CD4-positive, alpha-beta T cell treated with Interferon alpha-2 for 1 hour (primary cell): ENCODE data around the gene USP32.
"Not testable (repeated sequence)": the region's sequence is repeated elsewhere in the genome, so short reads cannot be mapped to it uniquely, and the experiment has no call there.

ENCODE experiments used
- DNase-seq, 2 donors: peaks; one replicate each; pipeline ENCODE4 v3.0.0-alpha.2; 2020 to 2022

The USP32 gene

DNA sequence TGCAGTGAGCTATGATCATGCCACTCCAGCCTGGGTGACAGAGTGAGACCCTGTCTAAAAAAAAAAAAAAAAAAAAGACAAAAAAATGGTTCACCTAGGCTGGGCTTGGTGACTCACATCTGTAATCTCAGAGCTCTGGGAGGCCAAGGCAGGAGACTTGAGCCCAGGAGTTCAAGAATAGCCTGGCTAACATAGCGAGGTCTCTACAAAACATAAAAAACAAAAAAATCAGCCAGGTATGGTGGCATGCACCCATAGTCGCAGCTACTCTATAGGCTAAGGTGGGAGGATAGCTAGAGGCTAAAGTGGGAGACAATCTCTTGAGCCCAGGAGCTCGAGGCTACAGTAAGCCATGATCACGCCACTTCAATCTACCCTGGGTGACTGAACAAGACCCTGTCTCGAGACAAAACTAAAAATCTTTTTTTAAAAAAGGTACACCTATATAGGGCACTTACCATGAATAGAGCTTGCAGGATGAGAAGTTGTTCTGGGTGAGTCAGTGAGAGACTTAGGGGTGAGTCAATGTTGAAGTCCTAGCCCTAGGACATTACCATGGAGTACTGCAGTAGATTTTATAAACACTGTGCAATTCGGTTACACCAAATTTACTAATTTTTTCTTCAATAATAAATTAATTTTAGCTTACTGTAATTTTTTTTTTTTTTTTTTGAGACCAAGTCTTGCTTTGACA lies 19.0 kb downstream of the USP32 start:
- DNase-seq = no peak

DNA sequence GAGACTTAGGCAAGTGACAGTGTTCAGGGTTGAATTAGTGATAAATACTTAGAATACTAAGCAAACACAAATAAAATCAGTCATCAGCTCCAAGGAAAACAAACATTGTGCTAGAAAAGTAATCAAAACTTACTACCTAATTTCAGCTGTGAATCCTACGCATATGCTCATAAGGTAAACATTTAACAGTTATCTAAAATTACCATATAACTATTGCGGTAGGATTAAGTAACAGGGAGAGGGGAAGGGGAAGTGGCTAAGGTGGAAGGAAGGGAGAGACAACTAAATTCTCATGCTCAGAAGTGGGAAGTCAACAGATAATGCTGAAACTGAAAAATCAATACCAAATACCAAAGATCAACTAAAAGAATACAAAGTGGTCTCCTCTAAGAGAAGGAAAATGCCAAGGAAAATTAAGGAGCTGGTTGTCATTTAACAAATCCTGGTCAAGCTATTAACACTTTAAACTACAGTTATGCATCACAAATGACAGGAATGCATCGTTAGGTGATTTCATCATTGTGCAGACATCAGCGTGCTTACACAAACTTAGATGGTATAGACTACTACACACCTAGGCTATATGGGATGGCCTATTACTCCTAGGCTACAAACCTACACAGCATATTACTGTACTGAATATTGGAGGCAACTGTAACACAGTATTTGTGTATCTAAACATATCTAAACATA lies 20.0 kb downstream of the USP32 start:
- DNase-seq = no peak

DNA sequence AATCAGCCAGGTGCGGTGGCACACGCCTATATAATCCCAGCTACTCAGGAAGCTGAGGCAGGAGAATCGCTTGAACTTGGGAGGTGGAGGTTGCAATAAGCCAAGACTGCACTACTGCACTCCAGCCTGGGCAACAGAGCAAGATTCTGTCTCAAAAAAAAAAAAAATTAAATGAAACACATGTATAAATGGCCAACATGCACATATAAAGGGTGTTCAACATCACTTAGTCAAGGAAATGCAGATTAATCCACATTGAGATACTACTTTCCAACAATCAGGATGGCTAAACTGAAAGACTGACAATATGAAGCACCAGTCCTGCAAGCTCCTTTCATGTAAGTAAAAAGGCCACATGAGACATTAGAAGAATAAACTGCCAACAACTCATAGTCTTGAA lies 20.5 kb downstream of the USP32 start:
- no peak for DNase-seq

DNA sequence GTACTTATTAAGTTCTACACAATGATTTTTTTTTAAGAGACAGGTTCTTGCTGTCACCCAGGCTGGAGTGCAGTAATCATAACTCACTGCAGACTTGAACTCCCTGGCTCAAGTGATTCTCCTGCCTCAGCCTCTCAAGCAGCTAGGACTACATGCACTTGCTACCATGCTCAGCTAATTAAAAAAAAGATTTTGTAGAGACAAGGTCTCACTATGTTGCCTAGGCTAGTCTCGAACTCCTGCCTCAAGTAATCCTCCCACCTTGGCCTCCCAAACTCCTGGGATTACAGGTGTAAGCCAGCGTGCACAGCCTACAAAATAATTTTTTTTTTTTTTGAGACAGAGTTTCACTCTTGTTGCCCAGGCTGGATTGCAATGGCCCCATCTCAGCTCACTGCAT lies 22.2 kb downstream of the USP32 start:
- DNase-seq = no peak

DNA sequence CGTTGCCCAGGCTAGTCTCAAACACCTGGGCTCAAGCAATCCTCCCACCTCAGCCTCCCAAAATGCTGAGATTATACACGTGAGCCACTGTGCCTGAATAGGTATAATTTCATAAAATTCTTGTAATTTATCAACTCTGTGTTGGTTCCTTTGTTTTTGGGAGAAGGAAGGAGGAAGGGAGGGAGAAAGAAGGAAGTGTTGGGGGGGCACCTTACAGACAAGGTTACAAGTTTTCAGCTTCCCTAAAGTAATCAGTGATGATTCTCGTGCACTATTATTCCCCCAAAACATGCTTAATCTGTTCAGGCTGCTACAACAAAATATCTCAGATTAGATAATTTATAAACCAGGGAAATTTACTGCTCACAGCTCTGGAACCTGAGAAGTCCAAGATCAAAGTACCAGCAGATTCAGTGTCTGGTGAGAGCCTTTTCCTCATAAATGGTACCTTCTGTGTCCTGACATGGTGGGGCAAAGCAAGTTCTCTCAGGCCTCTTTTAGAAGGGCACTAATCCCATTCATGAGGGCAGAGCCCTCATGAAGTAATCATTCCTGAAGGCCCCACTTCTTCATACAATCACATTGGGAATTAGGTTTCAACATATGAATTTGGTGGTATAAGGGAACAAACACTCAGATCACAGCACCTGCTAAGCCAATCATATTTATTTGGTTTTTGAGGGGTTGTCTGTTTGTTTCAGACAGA lies 28.1 kb downstream of the USP32 start:
- DNase-seq = no peak

DNA sequence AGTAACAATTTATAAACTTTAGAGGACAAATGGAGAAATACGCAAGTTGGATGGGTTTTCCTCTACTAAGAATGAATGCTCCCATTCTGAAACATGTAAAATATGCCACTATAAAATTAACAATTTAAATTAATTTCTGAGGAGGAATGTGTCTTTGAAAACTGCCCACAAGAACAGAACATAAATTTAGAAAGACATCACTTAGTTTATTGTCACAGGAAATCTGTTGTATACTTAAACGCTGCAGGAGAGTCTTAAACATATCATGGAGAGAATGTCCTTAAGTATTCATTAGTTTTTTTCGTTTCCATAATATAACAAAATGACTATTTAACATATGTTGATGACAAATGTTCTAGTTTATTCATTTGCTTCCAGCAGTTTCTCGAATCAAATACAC lies 29.6 kb downstream of the USP32 start:
- DNase-seq = no peak

DNA sequence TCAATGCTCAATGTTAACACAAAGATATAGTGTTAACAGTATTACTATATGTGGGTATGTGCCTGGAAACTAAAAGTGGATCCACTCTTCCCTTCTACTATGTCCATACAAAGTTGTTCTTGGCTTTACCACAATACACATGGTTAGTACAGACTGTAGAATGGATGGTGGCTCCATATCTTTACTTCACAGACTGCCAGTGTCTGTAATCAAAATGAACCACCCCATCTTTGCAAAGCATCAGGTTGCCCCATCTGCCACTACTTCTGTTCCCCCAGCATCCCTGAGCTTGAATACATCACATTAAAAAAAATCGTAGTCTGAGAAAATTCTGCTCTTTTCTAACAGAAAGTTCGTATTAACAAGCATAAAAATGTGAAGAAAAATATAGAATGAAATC lies 30.0 kb downstream of the USP32 start:
- no peak for DNase-seq

DNA sequence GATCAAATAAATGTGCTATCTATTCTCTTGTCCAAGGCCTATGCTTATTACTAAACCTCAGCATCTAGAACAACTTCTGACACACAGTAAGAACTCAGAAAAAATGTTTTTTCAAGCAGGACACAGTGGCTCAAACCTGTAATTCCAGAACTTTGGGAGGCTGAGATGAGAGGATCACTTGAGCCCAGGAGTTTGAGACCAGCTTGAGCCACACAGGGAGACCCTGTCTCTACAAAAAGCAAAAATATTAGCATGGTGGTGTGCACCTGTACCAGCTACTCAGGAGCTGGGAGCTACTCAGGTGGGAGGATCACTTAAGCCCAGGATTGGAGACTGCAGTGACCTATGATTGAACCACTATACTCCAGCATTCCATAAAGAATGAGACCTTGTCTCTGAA lies 32.5 kb downstream of the USP32 start:
- no peak for DNase-seq

DNA sequence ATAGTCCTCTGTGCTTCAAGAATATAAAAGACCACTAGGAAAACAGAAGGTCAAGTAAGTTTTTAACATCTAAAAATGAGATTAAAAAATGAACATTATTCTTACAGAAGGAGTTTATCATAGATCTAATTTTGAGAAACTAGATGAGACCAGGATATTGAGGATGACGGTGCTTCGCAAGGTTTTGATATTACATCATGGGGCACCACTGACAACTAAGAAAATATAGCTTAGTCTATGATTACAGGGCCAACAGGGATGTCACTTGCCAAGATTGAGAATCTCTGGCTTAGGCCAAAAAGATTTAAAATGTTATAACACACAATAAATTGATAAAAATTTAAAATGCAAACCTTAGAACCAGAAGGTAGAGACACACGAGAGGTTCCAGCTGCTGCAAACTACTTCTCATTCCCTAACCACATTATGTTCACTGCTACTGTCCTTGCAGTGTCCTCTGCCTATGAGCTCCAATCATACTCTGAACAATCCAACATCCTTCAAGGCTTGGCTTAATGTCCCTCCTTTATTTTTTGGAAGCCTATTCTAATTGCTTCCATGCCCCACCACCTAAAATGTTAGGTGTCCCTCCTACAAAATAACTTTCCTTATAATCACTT lies 33.2 kb downstream of the USP32 start:
- DNase-seq = no peak

DNA sequence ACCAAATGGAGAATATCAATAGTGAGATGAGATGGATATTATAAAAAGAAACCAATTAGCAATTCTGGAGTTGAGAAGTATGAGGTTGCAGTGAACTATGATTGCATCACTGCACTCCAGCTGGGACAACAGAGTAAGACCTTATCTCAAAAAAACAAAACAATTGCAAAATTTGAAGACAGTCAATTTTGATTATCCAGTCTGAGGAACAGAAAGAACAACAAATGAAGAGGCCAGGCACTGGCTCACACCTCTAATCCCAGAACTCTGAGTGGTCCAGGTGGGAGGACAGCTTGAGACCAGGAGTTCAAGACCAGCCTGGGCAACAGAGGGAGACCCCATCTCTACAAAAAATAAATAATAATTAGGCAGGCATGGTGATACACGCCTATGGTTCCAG lies 35.0 kb downstream of the USP32 start:
- no peak for DNase-seq

DNA sequence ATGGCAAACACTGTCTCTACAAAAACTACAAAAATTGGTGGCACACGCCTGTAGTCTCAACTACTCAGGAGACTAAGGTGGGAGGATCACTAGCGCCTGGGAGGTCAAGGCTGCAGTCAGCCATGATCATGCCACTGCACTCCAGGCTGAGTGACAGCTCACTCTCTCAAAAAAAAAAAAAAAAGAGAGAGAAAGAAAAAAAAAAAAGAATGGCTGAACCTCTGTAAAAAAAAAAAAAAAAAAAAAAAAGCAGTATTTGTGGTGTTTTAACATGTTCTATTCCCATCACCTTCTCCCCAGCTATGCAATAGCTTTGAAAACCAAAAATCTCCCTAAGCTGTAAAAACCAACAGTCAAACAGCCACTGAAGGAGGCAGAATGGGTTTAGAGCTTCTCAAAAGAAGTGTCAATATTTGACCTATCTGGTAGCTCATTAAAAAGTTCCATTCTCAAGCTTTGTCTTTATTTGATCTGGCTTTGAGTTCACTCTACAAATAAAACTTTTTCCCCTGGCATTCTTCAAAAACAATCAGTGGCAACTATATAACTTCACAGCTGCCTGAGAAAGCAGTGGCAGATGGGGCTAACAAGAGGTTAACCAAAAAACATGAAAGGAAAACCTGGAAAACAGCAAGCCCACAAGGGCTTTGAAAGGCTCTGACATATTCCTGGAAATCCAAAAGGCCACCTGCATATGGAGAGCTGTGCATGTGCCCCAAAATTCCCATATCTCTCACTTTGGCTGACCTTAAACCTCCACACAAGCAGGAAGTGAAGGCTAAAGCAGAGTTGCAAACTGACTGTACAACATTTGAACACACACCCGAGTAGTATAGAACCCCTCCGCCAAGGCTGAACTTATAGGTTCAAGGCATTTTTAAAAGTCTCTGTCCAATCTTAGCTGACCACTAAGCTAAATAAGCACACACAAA lies 36.0 kb downstream of the USP32 start:
- DNase-seq = no peak

DNA sequence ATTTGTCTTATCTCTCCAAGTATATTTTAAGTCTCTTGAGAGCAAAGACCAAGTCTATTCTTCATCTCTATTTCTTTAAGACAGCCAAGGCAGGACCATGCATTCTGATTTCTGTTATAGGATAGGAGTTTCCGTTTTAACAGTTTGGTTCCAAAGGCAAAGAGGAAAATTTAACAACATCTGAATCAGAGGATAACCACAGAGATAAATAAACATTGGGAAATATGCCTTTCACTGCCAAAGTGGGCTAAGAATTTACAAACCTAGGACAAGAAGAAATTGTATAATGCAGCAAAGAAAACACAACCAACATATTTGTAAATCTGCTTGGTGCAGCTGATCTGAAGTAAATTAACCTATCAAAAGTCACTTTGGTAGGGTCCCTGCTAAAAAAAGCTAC lies 37.7 kb downstream of the USP32 start:
- no peak for DNase-seq

DNA sequence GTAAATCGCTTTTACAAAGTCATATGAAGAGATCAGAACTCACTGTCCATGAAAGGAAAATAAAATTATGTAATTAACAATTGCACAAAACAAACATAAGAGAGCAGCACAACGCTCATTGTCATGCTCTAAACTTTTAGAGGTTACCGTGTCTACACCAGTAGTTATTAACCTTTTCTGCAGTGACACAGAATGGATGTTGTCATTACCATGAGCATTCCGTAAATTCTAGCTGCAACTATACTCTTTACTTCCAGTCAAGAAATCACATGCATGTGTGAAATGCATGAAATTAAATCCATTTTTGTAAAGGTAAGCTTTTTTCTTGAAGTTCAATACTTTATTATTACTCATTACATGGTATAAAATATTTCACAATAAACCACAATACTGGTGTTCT lies 38.2 kb downstream of the USP32 start:
- no peak for DNase-seq

DNA sequence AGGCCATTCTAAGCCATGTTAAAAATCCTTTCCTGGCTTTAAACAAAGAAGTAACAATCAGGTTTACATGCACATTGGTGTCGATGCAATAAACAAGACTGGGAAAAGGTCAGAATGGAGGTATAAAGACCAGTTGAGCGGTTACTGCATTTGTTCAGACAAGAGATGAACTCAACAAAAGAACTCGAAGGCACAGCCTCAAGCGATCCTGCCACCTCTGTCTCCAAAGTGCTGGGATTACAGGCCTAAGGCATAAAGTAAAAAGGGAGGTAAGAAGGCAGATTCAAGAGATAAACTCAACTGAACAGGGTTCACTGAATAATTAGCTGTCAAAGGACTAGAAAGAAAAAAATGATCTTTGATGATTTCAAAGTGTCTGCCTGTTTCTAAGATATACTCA lies 39.4 kb downstream of the USP32 start:
- DNase-seq = no peak

DNA sequence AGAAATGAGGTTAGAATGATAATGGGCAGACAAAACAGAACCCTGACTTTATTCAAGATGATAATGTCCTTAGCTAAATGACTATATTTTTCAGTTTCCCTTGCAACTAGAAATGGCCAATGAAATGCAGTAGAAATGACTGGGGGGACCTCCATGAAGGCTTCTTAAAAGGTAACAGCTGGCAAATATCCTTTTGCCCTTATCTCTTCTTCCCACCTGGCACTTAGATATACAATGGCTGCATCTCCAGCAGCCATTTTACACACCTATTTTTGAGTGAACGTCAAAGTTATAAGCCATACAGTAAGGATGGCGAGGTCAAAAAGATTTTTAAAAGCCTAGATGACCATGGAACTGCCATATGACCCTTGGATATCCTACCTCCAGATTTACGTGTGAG lies 39.9 kb downstream of the USP32 start:
- no peak for DNase-seq

DNA sequence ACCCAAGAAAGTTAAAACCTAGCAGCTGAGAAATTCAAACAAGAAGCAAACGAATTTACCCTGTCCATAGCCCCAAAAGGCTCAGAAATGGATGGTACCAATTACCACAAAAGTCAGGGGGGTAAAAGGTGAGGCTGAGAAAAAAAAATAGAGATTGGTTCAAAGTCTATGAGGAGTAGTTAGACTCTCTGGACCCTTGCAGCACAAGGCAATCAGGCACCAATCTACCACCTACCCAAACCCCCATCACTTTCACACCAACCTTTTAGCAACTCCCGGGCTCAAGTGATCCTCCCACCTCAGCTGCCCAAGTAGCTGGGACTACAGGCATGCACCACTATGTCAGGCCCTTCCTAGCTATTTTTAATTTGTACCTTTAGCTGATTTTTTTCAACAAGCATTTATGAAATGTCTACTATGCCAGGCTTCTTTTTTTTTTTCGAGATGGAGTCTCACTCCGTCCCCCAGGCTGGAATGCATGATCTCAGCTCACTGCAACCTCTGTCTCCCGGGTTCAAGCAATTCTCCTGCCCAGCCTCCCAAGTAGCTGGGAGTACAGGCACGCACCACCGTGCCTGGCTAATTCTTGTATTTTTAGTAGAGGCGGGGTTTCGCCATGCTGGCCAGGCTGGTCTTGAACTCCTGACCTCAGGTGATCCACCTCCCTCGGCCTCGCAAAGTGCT lies 40.8 kb downstream of the USP32 start:
- no peak for DNase-seq

DNA sequence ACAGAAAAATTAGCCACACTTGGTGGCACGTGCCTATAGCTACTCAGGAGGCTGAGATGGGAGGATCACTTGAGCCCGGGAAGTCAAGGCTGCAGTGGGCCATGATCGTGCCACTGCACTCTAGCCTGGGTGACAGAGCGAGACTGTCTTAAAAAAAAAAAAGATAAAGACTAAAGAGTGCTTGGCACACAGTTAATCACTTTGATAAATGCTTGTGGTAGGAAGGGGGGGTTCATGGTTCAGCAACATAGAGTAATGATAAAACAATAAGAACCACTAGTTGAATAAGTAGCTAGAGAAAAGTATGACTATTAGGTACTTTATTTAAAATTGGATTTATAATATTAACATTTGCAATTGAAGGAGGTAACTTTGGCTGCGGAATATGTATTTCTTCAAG lies 43.3 kb downstream of the USP32 start:
- no peak for DNase-seq

DNA sequence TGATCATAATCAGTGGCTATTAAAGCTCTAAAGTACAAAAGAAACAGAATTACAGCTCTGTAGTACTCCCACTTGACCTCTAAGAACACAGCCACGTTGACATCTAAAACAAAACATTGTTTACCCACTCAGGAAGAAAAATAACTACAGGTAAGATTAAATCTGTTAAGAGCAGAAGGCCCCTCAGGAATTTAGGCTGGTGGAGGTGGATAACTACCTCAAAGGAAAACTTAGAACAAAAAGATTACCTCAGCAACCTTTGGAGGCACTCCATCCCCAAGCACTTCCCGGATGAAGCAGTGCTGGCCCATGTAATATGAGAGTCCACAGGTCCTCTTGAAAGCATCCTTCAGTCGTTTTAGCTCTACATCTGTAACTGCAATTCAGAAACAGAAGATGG lies 46.7 kb downstream of the USP32 start:
- DNase-seq = no peak

DNA sequence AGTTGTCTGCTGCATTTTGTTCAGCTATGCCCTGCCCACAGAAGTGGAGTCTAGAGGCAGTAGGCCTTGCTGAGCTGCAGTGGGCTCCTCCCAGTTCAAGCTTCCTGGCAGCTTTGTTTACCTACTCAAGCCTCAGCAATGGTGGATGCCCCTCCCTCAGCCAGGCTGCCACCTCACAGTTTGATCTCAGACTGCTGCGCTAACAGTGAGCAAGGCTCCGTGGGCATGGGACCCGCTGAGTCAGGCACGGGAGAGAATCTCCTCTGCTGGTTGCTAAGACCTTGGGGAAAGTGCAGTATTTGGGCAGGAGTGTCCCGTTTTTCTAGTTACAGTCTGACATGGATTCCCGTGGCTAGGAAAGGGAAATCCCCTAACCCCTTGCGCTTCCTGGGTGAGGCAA lies 49.4 kb downstream of the USP32 start:
- not testable (repeated sequence) for DNase-seq

DNA sequence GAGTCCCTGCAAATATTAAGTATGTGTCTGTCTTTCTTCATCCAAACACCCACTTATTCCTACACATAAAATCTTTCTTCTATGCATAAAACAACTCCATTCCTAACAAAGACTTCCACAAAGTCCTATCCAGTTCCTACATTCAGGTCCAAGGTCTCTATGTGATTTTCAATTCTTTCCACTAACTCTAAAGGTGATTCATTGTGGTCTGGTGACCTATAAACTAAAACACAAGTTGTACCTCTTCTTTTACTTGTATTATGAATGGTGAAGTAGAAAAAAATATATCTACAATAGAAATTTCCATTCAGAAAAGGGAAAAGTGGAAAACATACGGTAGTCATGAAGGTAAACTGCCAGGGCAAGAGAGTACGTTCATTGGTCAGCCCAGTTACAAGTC lies 56.6 kb downstream of the USP32 start:
- DNase-seq = no peak

DNA sequence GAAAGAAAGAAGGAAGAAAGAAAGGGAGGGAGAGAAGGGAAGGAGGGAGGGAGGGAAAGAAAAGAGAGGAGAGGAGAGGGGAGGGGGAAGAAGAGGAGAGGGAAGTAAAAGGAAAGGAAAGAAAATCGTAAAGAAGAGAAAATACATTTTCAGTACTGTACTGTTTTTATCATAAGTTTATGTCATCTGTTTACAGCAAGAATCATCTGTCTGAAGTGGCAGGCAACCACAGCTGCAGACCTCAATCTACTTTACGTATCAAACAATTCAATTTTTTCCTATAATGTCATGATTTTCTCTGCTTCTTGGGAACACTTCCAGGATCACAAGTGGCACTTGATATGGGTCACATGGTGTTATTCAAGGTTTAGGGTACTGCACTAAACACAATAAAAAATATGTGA lies 58.3 kb downstream of the USP32 start:
- DNase-seq = no peak

DNA sequence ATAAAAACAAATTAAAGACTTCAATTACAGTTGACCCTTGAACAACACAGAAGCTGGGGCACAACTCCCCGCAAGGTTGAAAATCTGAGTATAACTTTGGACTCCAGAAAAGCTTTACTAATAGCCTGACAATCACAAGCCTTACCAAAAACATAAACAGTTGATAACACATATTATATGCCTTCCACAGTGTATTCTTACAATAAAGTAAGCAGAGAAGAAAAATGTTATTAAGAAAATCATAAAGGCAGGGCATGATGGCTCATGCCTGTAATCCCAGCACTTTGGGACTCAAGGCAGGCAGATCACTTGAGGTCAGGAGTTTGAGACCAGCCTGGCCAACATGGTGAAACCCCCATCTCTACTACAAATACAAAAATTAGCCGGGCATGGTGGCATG lies 58.9 kb downstream of the USP32 start:
- DNase-seq = not testable (repeated sequence)
